Right lobe of liver (tissue), 6 donors: ENCODE data around the gene KIAA0825. TPM values are rescaled to one million over a fixed set of nuclear protein-coding genes. Genes with fewer than 3 reads are reported as not detected.

Experiments
- ATAC-seq, 4 donors: fragments of 200-7000 bp; cut with Tn5 transposase; one replicate each; pipeline ENCODE4 v1.9.1; 2020; ENCODE audit warnings: mild to moderate bottlenecking in 4 of 4, moderate library complexity in 4 of 4
- DNase-seq, 3 donors: peaks; one replicate each; pipeline ENCODE4 v3.0.0-alpha.2; 2020
- H3K27ac ChIP-seq, 3 donors: fragments of 200-600 bp; one replicate each; pipeline ENCODE4 v1.8.0; 2022
- H3K27me3 ChIP-seq, 2 donors: fragments of 200-600 bp; one replicate each; pipeline ENCODE4 v1.8.0; 2022
- H3K36me3 ChIP-seq, 4 donors: fragments of 200-600 bp; sonication (generic) in 1 of 4; one replicate each; pipeline versions ENCODE4 v1.5.1 to v1.8.0; 2017 to 2022; ENCODE audit warnings: control low read depth in 1 of 4
- H3K4me1 ChIP-seq, 4 donors: fragments of 200-600 bp; sonication (generic) in 1 of 4; one replicate each; pipeline versions ENCODE4 v1.5.1 to v1.8.0; 2017 to 2022; ENCODE audit warnings: control low read depth in 1 of 4
- H3K4me3 ChIP-seq, 3 donors: fragments of 200-600 bp; one replicate each; pipeline ENCODE4 v1.8.0; 2022
- H3K9me3 ChIP-seq, 4 donors: fragments of 200-600 bp; sonication (generic) in 1 of 4; one replicate each; pipeline versions ENCODE4 v1.5.1 to v1.8.0; 2017 to 2022; ENCODE audit warnings: control low read depth in 1 of 4
- CTCF ChIP-seq, 4 donors: fragments of 200-600 bp in 3 of 4; fragments of 450-650 bp in 1 of 4; IDR thresholded peaks; one replicate each; pipeline versions ENCODE4 v1.5.1 to v1.8.0; 2016 to 2022; ENCODE audit warnings: antibody characterized with exemption in 4 of 4, mild to moderate bottlenecking in 2 of 4
- POLR2A ChIP-seq: fragments of 450-650 bp; IDR thresholded peaks from one replicate; pipeline ENCODE4 v1.6.1; 2017; ENCODE audit warnings: antibody characterized with exemption, mild to moderate bottlenecking
- WGBS: methylation state at CpG from one replicate; pipeline ENCODE4 v1.1.6; 2018; ENCODE audit warnings: low coverage, low lambda C conversion rate; ENCODE audit not compliant: insufficient coverage; ENCODE audit errors: missing lambda C conversion rate; 5-methylcytosine and 5-hydroxymethylcytosine counted together
- intact Hi-C, 2 donors: fragments of 100-400 bp; cut with DNase I; formaldehyde crosslinking; loops; one replicate each; pipeline versions ENCODE4 v1.11.2 to v1.14.1; 2022
- total RNA-seq, 6 experiments: library from RNA; depleted of rRNA in 2 of 6; stranded (reverse); fragments of >200 nt in 2 of 6; fragmentation: NEBNext Ultra II Directional in 3 of 6; extraction: Animal tissue kit (Norgen Biotek cat#: 25700) in 3 of 6; gene quantifications; one replicate each; pipeline versions ENCODE4 v1.1.0 to v1.2.4, GENCODE V29; 2016 to 2023
- donor health status: DM: no; HTN: yes; CAD: no.
- donor health status: DM: no; HTN: no; CAD: no.
- donor health status: DM: no; HTN: no; CAD: no.
- donor health status: DM: no; HTN: yes; CAD: no.
- donor health status: DM: no; HTN: yes; CAD: no.

The KIAA0825 gene
- total RNA-seq, 6 experiments from 2014 or later, result 0.86 to 3.2 (median 1.7) TPM

GRCh38 chr5:94658272-94658671, 39.9 kb upstream of the KIAA0825 start:
- 100% methylated on average over 1 of the region's 1 CpG for WGBS
- TF ChIP-seq CTCF (IDR thresholded peaks at IDR 0.05) (no peak), POLR2A (no peak)

GRCh38 chr5:94649874-94650273, 31.5 kb upstream of the KIAA0825 start:
- no peaks in the 10 kb centered on the region for H3K9me3 ChIP-seq
- DNase-seq (no peak), ATAC-seq (no peak)
- H3K27me3 ChIP-seq, result no peaks in the 10 kb centered on the region
- WGBS, result 86% methylated on average over 1 of the region's 1 CpG
- H3K4me3 ChIP-seq, result no peak overlapping the region
- no peaks in the 10 kb centered on the region for H3K4me1 ChIP-seq
- TF ChIP-seq CTCF (IDR thresholded peaks at IDR 0.05), result no peak
- no peak for TF ChIP-seq POLR2A
- no peaks in the 10 kb centered on the region for H3K36me3 ChIP-seq
- H3K27ac ChIP-seq, result no peak overlapping the region
- intact Hi-C loops, result no loop called here

More at GRCh38 chr5:94658272-94658671, 39.9 kb upstream of the KIAA0825 start:
- Histone ChIP-seq H3K4me3 (no peak overlapping the region), H3K36me3 (peaks cover 0 to 4% (median 0%) of the 10 kb centered on the region in 4 donors), H3K4me1 (no peaks in the 10 kb centered on the region), H3K27me3 (no peaks in the 10 kb centered on the region), H3K27ac (no peak overlapping the region), H3K9me3 (no peaks in the 10 kb centered on the region)
- DNase-seq (no peak), ATAC-seq (no peak)
- intact Hi-C loops, result no loop called here

GRCh38 chr5:94646758-94647157, 28.4 kb upstream of the KIAA0825 start:
- no peak for DNase-seq
- no peak for TF ChIP-seq CTCF (IDR thresholded peaks at IDR 0.05)
- no peak for TF ChIP-seq POLR2A
- Histone ChIP-seq H3K27ac (no peak overlapping the region), H3K27me3 (no peaks in the 10 kb centered on the region), H3K9me3 (no peaks in the 10 kb centered on the region), H3K36me3 (no peaks in the 10 kb centered on the region), H3K4me1 (no peaks in the 10 kb centered on the region), H3K4me3 (no peak overlapping the region)
- ATAC-seq, result no peak
- intact Hi-C loops, result no loop called here

- no peak overlapping the region for H3K27ac ChIP-seq
- ATAC-seq (no peak), DNase-seq (no peak)
- intact Hi-C loops, result no loop called here
- no peaks in the 10 kb centered on the region for H3K36me3 ChIP-seq
- H3K27me3 ChIP-seq, result no peaks in the 10 kb centered on the region
- H3K4me1 ChIP-seq, result no peaks in the 10 kb centered on the region
- H3K9me3 ChIP-seq, result no peaks in the 10 kb centered on the region
- H3K4me3 ChIP-seq, result no peak overlapping the region
- WGBS, result 100% methylated on average over 3 of the region's 3 CpGs
- TF ChIP-seq CTCF (IDR thresholded peaks at IDR 0.05) (no peak), POLR2A (no peak)
Measured at GRCh38 chr5:94645053-94645452, 26.6 kb upstream of the KIAA0825 start.

- Histone ChIP-seq H3K36me3 (no peaks in the 10 kb centered on the region), H3K4me1 (no peaks in the 10 kb centered on the region), H3K27me3 (no peaks in the 10 kb centered on the region), H3K27ac (no peak overlapping the region), H3K4me3 (no peak overlapping the region), H3K9me3 (no peaks in the 10 kb centered on the region)
- ATAC-seq (no peak), DNase-seq (no peak)
- TF ChIP-seq POLR2A, result no peak
- TF ChIP-seq CTCF (IDR thresholded peaks at IDR 0.05), result no peak
- intact Hi-C loops, result no loop called here
- WGBS, result 89% methylated on average over 3 of the region's 3 CpGs
Measured at GRCh38 chr5:94640176-94640575, 21.8 kb upstream of the KIAA0825 start.
